Thyroid gland (tissue), 4 donors: Measurements from ENCODE around the gene EMID1.

ENCODE experiments used
- POLR2A ChIP-seq, 2 donors: fragments of 450-650 bp; IDR thresholded peaks; one replicate each; pipeline ENCODE4 v1.6.1; 2017; ENCODE audit warnings: antibody characterized with exemption in 2 of 2, mild to moderate bottlenecking in 2 of 2, moderate library complexity in 1 of 2
- TF ChIP-seq, protein P1 (sequence below), 6 experiments: fragments of 200-600 bp in 3 of 6; fragments of 450-650 bp in 3 of 6; sonication (generic) in 3 of 6; IDR thresholded peaks; one replicate each; pipeline ENCODE4 v1.5.1; 2016 to 2019; ENCODE audit warnings: antibody characterized with exemption in 6 of 6, mild to moderate bottlenecking in 2 of 6, inconsistent platforms in 1 of 6, moderate library complexity in 1 of 6

DNA sequence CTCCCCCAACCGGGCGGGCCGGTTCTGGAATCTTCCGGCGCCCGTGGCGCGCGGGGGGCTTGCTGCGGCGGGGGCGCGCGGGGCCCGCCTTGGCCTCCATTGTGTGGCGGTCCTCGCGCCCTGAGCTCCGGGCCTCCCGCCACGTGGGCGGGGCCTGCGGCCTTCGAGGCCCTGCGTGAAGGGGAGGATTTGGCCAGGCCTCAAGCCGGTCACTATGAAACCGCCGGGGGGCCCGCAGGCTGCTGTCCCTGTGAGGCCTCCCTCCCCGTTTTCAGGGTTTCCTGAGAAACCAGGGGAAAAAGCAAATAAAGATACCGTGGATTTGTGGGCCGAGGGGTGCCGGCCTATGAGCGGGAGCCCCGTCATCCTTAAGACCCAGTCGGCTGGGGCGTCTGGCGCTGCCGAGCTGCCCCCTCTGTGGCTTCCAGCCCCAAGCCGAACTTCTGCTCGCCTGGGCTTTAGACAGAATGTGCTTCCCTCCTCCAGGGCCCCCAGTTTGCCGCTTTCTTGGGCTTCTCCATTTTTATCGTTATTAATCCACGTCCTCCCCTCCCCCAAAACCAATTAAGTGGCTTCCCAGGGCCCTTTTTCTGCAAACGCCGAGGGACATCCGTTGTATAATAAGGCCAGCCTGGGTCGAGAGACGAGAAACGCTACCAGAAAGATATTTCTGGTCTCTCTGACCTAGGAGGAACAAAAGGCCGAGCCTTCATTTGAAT lies 63.0 kb downstream of the EMID1 start:
- TF ChIP-seq, protein P1, sequence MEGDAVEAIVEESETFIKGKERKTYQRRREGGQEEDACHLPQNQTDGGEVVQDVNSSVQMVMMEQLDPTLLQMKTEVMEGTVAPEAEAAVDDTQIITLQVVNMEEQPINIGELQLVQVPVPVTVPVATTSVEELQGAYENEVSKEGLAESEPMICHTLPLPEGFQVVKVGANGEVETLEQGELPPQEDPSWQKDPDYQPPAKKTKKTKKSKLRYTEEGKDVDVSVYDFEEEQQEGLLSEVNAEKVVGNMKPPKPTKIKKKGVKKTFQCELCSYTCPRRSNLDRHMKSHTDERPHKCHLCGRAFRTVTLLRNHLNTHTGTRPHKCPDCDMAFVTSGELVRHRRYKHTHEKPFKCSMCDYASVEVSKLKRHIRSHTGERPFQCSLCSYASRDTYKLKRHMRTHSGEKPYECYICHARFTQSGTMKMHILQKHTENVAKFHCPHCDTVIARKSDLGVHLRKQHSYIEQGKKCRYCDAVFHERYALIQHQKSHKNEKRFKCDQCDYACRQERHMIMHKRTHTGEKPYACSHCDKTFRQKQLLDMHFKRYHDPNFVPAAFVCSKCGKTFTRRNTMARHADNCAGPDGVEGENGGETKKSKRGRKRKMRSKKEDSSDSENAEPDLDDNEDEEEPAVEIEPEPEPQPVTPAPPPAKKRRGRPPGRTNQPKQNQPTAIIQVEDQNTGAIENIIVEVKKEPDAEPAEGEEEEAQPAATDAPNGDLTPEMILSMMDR (IDR thresholded peaks at IDR 0.05) = no peak
- TF ChIP-seq POLR2A (IDR thresholded peaks at IDR 0.05) = no peak
